Esophagus squamous epithelium (tissue), 4 donors: ENCODE measurements around the gene IQCK.

Experiments used
- CTCF ChIP-seq, 6 experiments: fragments of 450-650 bp in 4 of 6; fragments of 200-600 bp in 2 of 6; sonication (generic) in 2 of 6; IDR thresholded peaks; one replicate each; pipeline ENCODE4 v1.5.1; 2016 to 2019; ENCODE audit warnings: antibody characterized with exemption in 6 of 6, mild to moderate bottlenecking in 4 of 6, moderate library complexity in 4 of 6
- POLR2A ChIP-seq, 4 donors: fragments of 450-650 bp; IDR thresholded peaks; one replicate each; pipeline ENCODE4 v1.6.1; 2017; ENCODE audit warnings: antibody characterized with exemption in 4 of 4, mild to moderate bottlenecking in 4 of 4, moderate library complexity in 3 of 4

GRCh38 chr16:19898924-19899604 lies 181.0 kb downstream of the IQCK start:
- TF ChIP-seq CTCF (IDR thresholded peaks at IDR 0.05): peak; percentile 31 to 71 (median 60)
- no peak for TF ChIP-seq POLR2A (IDR thresholded peaks at IDR 0.05)
